Transverse colon (tissue), 4 donors: ENCODE measurements around the gene ENHO. TPM values are rescaled to one million over a fixed set of nuclear protein-coding genes. Genes with fewer than 3 reads are reported as not detected.

Source experiments
- DNase-seq: peaks from one replicate; pipeline ENCODE4 v3.0.0-alpha.2; 2019
- H3K27ac ChIP-seq, 4 donors: fragments of 200-600 bp; sonication (generic); 2 replicates each; pipeline ENCODE4 v1.5.1; 2016 to 2018; ENCODE audit warnings: inconsistent platforms in 4 of 4
- H3K27me3 ChIP-seq: fragments of 200-600 bp; sonication (generic); 2 replicates; pipeline ENCODE4 v1.5.1; 2017; ENCODE audit warnings: inconsistent platforms
- H3K36me3 ChIP-seq, 4 donors: fragments of 200-600 bp; sonication (generic); 2 replicates each; pipeline ENCODE4 v1.5.1; 2017 to 2019; ENCODE audit warnings: inconsistent platforms in 4 of 4
- H3K4me1 ChIP-seq, 4 donors: fragments of 200-600 bp; sonication (generic); 2 replicates each; pipeline ENCODE4 v1.5.1; 2017 to 2020; ENCODE audit warnings: inconsistent platforms in 4 of 4
- H3K4me3 ChIP-seq, 4 donors: fragments of 200-600 bp; sonication (generic); 1 replicate in 1 of 4; 2 replicates in 3 of 4; pipeline versions ENCODE4 v1.5.1 to v1.6.1; 2017 to 2019; ENCODE audit warnings: inconsistent platforms in 4 of 4
- H3K9me3 ChIP-seq, 2 donors: fragments of 200-600 bp; sonication (generic); 2 replicates each; pipeline ENCODE4 v1.5.1; 2017 to 2019; ENCODE audit warnings: inconsistent platforms in 2 of 2
- EP300 ChIP-seq: sonication (generic); formaldehyde crosslinking; IDR thresholded peaks from one replicate; pipeline ENCODE4 v1.6.1; 2017; ENCODE audit warnings: antibody characterized with exemption, low read depth
- POLR2A ChIP-seq: fragments of 450-650 bp; IDR thresholded peaks from one replicate; pipeline ENCODE4 v1.6.1; 2016; ENCODE audit warnings: antibody characterized with exemption, mild to moderate bottlenecking, moderate library complexity
- POLR2AphosphoS5 ChIP-seq, 3 donors: sonication (generic); formaldehyde crosslinking; IDR thresholded peaks; one replicate each; pipeline ENCODE4 v1.6.1; 2016; ENCODE audit warnings: antibody characterized with exemption in 3 of 3
- WGBS, 2 donors: methylation state at CpG; one replicate each; pipeline ENCODE4 v1.1.5; 2018; ENCODE audit warnings: low coverage in 1 of 2; 5-methylcytosine and 5-hydroxymethylcytosine counted together
- in situ Hi-C, 4 donors: fragments of 200-750 bp; cut with MboI; loops; one replicate each; pipeline versions ENCODE4 v1.15.0 to v1.15.1; 2017; ENCODE audit warnings: low sequenced_read_pairs in 3 of 4, low pct_ligation_motif_present in 1 of 4, low pct_unique_long_range_greater_than_20kb in 1 of 4
- intact Hi-C: fragments of 100-400 bp; cut with DNase I; formaldehyde crosslinking; loops from one replicate; pipeline ENCODE4 v1.15.1; 2023; ENCODE audit warnings: low total_unique reads
- total RNA-seq, 4 donors: library from RNA; depleted of rRNA; stranded (reverse); fragments of >200 nt; gene quantifications; one replicate each; pipeline ENCODE4 v1.1.0, GENCODE V29; 2016
- TF ChIP-seq, protein P1 (sequence below), 5 experiments: fragments of 200-600 bp in 3 of 5; fragments of 450-650 bp in 2 of 5; sonication (generic) in 3 of 5; IDR thresholded peaks; 1 replicate in 2 of 5; 2 replicates in 3 of 5; pipeline ENCODE4 v1.5.1; 2016 to 2017; ENCODE audit warnings: antibody characterized with exemption in 5 of 5, inconsistent platforms in 3 of 5, mild to moderate bottlenecking in 2 of 5, moderate library complexity in 1 of 5

ENHO gene
- total RNA-seq, 4 donors from 2014 or later, result 1.4 to 1.7 TPM; not detected in 2

- WGBS, 2 donors, result 79% methylated on average over 6 of the region's 6 CpGs; no CpG with 5 or more reads in 1 of the 2 donors
- H3K27ac ChIP-seq, result no peak overlapping the region
- TF ChIP-seq POLR2A (no peak), EP300 (no peak), POLR2AphosphoS5 (IDR thresholded peaks at IDR 0.05) (no peak)
- TF ChIP-seq, protein P1, sequence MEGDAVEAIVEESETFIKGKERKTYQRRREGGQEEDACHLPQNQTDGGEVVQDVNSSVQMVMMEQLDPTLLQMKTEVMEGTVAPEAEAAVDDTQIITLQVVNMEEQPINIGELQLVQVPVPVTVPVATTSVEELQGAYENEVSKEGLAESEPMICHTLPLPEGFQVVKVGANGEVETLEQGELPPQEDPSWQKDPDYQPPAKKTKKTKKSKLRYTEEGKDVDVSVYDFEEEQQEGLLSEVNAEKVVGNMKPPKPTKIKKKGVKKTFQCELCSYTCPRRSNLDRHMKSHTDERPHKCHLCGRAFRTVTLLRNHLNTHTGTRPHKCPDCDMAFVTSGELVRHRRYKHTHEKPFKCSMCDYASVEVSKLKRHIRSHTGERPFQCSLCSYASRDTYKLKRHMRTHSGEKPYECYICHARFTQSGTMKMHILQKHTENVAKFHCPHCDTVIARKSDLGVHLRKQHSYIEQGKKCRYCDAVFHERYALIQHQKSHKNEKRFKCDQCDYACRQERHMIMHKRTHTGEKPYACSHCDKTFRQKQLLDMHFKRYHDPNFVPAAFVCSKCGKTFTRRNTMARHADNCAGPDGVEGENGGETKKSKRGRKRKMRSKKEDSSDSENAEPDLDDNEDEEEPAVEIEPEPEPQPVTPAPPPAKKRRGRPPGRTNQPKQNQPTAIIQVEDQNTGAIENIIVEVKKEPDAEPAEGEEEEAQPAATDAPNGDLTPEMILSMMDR (IDR thresholded peaks at IDR 0.05), result no peak
- no peaks in the 10 kb centered on the region for H3K36me3 ChIP-seq
- in situ Hi-C loops, result loop anchor here in 1 of 4 donors (5.0 kb wide), 1 partner anchor 66 kb away; no protein-coding TSS in a partner anchor
- no peaks in the 10 kb centered on the region for H3K9me3 ChIP-seq
- no peak overlapping the region for H3K4me3 ChIP-seq
- no peak for DNase-seq
- no peaks in the 10 kb centered on the region for H3K27me3 ChIP-seq
- intact Hi-C loops, result loop anchor here (5.0 to 10.0 kb wide), 2 partner anchors 82 to 101 kb away; partner anchors contain the start of gene CNTFR
- peaks cover 0 to 11% (median 4%) of the 10 kb centered on the region in 4 donors for H3K4me1 ChIP-seq
Measured at GRCh38 chr9:34502891-34503290, 19.9 kb downstream of the ENHO start.

DNA sequence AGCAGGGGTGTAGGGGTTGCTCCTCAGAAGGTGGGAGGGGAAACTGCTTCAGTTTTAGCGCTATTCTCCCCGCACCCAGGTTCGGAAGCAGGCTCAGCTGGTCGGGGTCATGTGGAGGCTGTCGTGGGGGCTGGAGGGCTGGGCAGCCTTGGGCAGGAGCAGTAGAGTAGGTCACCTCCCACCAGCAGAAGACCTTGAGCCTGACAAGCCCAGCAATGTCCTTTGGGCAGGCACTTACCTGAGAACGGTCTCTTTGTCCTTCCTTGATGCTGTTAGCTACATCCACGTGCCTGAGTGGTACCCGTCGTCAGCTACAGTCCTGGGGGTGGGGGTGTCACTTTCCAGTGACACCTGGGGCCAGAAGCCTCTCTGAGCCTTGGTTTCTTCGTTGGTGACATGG is 20.3 kb downstream of the ENHO start:
- Histone ChIP-seq H3K27ac (peak overlapping the region in 1 of 4 donors; percentile 1), H3K4me1 (peaks cover 0 to 11% (median 4%) of the 10 kb centered on the region in 4 donors), H3K27me3 (no peaks in the 10 kb centered on the region), H3K36me3 (no peaks in the 10 kb centered on the region), H3K9me3 (no peaks in the 10 kb centered on the region), H3K4me3 (no peak overlapping the region)
- no peak for DNase-seq
- TF ChIP-seq EP300 (no peak), POLR2AphosphoS5 (IDR thresholded peaks at IDR 0.05) (no peak), POLR2A (no peak)
- TF ChIP-seq, protein P1 (IDR thresholded peaks at IDR 0.05), result no peak
- intact Hi-C loops (loop anchor here (5.0 to 10.0 kb wide), 2 partner anchors 82 to 100 kb away; partner anchors contain the start of gene CNTFR), in situ Hi-C loops (loop anchor here in 1 of 4 donors (5.0 kb wide), 1 partner anchor 65 kb away; no protein-coding TSS in a partner anchor)
- 74% methylated on average over 10 of the region's 10 CpGs; no CpG with 5 or more reads in 1 of the 2 donors for WGBS, 2 donors

- no peaks in the 10 kb centered on the region for H3K36me3 ChIP-seq
- peak in 2 of 3 donors; percentile 36 to 46 for TF ChIP-seq POLR2AphosphoS5 (IDR thresholded peaks at IDR 0.05)
- TF ChIP-seq, protein P1 (IDR thresholded peaks at IDR 0.05), result no peak
- no peaks in the 10 kb centered on the region for H3K27me3 ChIP-seq
- WGBS, 2 donors, result 36% methylated on average over 5 of the region's 5 CpGs; no CpG with 5 or more reads in 1 of the 2 donors
- in situ Hi-C loops, result loop anchor here in 1 of 4 donors (5.0 kb wide), 1 partner anchor 65 kb away; no protein-coding TSS in a partner anchor
- no peak overlapping the region for H3K4me3 ChIP-seq
- peak overlapping the region in 1 of 4 donors; percentile 1 for H3K27ac ChIP-seq
- peak; percentile 24 for DNase-seq
- H3K4me1 ChIP-seq, result peaks cover 0 to 11% (median 4%) of the 10 kb centered on the region in 4 donors
- H3K9me3 ChIP-seq, result no peaks in the 10 kb centered on the region
- intact Hi-C loops, result loop anchor here (5.0 to 10.0 kb wide), 2 partner anchors 83 to 100 kb away; partner anchors contain the start of gene CNTFR
Measured at GRCh38 chr9:34501889-34502425, 20.8 kb downstream of the ENHO start.

DNA sequence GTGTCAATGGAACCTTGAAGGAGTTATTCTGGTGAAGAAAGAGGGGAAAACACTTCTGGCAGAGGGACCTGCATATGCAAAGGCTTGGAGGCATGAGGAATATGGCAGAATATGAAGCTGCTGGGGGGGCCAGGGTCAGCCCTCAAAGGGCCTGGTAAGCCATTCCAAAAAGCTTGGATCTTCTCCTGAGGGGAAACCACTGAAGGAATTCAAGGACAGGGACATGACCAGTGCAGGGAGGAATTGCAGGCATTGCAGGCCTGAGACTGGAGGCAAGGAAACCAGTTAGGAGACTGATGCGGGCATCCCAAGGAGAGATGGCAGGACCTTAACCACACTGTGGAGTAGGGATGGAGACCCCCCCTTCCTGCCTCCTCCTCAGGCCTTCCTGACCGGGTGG is 21.4 kb downstream of the ENHO start:
- in situ Hi-C loops, result loop anchor here in 1 of 4 donors (5.0 kb wide), 1 partner anchor 64 kb away; no protein-coding TSS in a partner anchor
- intact Hi-C loops, result loop anchor here (5.0 to 10.0 kb wide), 2 partner anchors 83 to 99 kb away; partner anchors contain the start of gene CNTFR
- WGBS, 2 donors, result 100% methylated on average over 1 of the region's 2 CpGs; no CpG with 5 or more reads in 1 of the 2 donors

More for the DNA sequence above, 21.4 kb downstream of the ENHO start:
- peaks cover 0 to 11% (median 4%) of the 10 kb centered on the region in 4 donors for H3K4me1 ChIP-seq
- TF ChIP-seq, protein P1 (IDR thresholded peaks at IDR 0.05), result no peak
- no peak for TF ChIP-seq POLR2AphosphoS5 (IDR thresholded peaks at IDR 0.05)
- no peak for TF ChIP-seq POLR2A
- TF ChIP-seq EP300, result no peak
- no peaks in the 10 kb centered on the region for H3K27me3 ChIP-seq
- DNase-seq, result no peak
- H3K9me3 ChIP-seq, result no peaks in the 10 kb centered on the region
- no peaks in the 10 kb centered on the region for H3K36me3 ChIP-seq
- peak overlapping the region in 1 of 4 donors; percentile 1 for H3K27ac ChIP-seq
- H3K4me3 ChIP-seq, result no peak overlapping the region
